SH-SY5Y (cell line): ENCODE data around the gene AMMECR1.

Experiments used
- GATA2 ChIP-seq: IDR thresholded peaks from 2 replicates; pipeline ENCODE4 v1.6.1; 2011; ENCODE audit warnings: mild to moderate bottlenecking, low read depth, low read length
- GATA3 ChIP-seq: IDR thresholded peaks from 2 replicates; pipeline ENCODE4 v1.6.1; 2011; ENCODE audit warnings: low read depth, mild to moderate bottlenecking, low read length, moderate library complexity

DNA sequence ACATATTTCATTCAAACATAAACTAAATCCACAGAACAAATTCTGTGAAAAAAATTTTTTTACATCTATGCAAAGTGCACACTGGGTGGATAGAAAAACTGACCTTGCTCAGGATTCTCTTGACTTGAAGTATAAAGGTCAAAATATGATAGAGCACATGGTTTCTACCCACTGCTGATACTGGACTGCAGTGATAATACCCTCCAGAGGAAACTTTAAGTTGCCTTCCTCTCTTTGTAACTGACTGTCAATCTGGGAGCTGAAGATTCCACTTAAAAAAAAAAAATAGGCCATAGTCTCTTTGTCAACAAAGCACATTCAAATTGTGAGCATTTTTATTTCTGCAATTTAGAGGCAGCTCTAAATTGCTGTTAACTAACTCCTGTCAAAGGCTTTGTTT, 3.2 kb upstream of the AMMECR1 start:
- no peak for TF ChIP-seq GATA2
- TF ChIP-seq GATA3, result no peak
